GM21423 (cell line): Measurements from ENCODE around the gene PRPSAP1.

ENCODE experiments used
- ATAC-seq: cut with Tn5 transposase; IDR thresholded peaks from one replicate; pipeline ENCODE4 v1.9.1; 2021; ENCODE audit warnings: mild to moderate bottlenecking, moderate library complexity; ENCODE audit not compliant: unreplicated experiment

PRPSAP1 gene, protein sequence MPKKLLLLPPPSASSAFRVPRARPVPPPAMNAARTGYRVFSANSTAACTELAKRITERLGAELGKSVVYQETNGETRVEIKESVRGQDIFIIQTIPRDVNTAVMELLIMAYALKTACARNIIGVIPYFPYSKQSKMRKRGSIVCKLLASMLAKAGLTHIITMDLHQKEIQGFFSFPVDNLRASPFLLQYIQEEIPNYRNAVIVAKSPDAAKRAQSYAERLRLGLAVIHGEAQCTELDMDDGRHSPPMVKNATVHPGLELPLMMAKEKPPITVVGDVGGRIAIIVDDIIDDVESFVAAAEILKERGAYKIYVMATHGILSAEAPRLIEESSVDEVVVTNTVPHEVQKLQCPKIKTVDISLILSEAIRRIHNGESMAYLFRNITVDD

DNA sequence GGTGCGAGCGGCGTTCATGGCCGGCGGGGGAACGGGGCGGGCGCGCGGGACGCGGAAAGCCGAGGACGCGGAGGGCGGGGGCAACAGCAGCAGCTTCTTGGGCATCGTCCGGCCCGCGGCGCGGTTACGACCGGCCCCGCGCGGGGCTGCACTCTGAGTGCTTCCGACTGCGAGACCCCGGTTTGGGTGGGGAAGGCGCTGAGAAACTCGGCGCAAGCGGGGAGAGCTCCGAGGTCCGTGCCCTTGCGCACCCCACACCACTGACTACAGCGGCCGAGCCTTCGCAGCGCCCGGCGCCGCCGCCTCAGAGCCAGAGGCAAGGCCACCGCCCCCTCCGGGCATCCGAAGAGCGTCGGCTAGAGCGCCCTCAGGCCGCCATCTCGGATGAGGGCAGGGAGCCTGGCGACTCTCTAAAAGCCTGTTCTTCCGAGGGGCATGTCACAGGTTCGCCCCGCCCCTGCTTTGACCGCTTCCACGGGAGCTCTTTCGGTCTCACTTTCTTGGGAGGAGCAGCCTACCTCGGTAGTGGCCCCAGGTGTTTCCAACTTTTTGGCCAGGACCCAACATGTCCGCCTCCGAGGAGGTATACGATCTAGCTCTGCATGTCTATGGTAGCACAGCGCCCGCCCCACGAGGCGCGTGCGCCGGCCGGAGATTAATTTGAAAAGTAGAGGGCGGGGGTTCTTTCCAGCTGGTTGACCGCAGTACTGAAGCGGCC, at the start of gene PRPSAP1:
Gene PRPSAP1, minus strand, starts transcription at position 318 of the 718 bp plus-strand sequence. Its CDS starts 213 bp downstream, at position 105.
- ATAC-seq, result peak; percentile 83

DNA sequence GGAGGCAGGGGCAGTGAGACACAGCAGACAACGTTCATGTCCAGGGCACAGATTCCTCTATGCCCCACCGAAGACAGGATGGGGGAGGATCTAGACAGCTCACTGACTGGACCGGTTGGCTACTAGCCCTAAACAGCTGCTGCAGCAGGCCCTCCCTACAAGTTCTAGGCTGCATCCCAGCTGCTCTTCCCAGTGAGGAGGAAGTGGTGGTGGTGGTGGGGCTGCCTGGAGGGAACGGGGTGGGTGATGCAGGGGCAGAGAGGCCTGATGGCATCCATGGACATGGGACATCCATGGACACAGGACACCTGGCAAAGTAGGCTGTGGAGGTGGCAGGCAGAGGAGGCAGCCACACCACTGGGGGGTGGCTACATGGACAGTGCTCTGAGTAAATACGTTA, 49.0 kb upstream of the PRPSAP1 start:
- ATAC-seq, result no peak

DNA sequence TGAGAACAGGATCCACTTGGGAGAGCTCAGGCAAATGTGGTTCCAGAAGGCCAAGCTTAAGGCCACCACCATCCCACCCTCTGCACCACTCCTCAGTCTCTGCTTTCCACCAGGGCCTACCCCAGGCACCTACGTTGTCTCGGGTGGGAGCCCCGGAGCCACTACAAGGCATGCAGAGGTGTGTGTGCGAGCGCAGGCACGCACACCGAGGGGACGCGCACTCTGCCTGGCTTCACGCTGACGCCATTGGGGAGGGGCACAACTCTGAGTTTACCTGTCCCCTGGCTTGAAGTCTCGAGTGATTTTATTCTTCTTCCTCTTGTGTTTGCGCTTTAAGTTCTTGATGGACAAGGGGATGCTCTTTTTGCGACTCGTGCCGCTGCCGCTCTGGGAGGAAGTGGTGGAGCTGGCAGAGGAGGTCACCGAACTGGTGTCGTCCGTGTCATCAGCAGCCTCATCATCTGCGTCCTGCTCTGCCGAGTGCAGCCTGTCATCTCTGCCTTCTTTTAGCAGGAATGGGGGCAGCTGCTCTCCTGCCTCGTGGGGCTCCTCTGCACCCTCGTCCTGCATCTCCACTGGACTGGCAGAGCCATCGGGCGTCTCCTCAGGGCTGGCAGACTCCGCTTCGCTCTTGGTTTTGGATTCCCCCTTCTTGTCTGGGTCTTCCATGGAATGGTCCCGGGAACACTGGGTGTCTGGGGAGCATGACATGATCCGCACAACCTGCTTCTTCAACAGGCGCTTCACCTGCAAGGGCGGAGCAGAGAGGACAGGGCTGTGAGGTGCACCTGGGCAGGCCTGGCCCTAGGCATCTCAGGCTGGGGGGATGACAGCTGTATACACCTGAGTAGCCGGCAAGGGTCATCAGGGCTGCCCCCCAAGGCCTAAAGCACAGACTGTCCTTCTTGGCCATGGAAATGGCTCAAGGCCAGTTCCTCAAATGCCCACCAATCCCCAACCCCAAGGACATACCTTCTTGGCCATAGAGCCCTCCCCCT, 45.8 kb upstream of the PRPSAP1 start:
- no peak for ATAC-seq

DNA sequence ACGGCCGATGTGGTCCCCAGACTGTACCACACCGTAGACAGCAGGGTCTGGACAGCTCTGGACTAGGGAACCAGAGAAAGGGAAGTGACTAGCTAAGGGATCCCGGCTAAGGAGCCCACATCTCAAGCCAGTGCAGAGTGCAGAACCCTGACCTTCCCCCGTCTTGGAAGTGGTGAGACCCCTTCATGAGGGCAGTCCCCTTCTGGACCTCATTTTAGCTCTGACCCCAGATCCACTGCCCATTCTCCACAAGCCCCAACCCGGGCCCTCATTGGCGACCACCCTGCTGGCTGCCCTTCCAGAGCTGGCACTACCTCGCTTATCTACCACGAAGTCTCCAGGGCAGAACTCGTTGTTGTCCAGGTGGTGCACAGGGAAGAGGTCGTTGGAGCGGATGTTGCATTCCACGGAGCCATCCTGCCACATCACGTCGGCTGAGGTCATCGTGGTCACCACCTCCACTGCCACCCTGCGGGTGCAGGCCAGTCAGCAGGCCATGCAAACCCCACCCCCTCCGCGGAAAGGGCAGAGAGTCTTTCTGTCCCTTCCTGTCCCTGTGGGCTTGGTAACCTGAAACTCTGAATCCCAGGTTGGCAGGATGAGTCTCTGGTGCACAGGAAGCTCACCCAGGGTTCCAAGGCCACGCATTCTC, 44.9 kb upstream of the PRPSAP1 start:
- ATAC-seq, result no peak

DNA sequence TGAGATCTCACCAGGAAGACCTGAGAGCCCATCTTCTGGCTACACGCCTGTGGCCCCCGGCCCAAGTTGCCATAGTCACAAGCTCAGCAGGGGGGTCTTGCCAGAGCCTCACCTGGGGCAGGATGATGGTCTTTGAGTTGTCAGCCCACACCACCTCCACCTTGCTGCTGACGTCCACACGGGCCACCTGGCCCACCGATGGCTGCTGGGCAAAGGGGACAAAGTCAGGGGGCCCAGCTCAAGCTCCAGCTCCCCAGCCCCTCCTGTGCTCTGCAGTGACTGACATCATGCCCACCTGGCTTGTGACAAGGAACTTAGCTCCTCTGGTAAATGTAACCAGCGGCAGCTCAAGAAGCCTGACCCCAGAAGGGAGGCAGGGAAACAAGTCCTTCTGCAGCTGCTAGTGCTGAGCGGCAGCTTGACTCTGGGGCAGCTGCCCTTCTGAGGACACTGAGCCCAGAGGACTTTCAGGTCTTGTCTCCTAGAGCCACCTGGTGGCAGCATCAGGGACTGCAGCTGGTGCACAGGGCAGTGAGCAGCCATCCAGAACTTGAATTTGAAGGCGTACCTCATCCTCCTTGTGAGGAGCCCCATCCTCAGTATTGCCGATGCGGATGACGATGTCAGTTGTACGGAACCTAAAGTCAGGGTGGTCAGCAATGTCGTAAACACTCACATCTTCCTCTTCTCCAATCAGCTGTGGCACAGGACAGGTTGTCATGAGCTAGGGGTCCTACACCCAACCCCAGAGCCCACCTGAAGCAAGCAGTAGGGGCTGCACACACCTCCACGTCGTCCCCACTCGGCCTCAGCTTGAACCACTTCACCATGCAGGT, 44.2 kb upstream of the PRPSAP1 start:
- ATAC-seq, result no peak

DNA sequence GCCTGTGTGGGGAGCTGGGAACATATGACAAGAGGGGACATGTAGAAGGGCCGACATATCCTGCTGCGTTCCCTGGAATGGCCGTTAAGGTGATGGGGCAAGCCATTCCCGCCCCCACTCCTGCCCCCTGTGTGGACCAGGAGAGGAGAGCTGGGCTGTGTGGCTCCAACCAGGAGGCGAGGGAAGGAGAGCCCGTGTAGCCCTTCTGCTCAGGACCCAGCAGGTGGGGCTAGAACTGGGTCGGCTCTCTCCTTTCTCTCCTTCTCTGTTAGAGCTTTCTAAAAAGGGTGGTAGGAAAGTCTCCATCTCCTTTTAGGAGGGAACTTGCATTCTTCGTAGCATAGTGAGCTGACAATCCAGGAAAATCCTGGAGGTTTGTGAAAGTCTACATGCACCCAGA, 43.5 kb upstream of the PRPSAP1 start:
- no peak for ATAC-seq

DNA sequence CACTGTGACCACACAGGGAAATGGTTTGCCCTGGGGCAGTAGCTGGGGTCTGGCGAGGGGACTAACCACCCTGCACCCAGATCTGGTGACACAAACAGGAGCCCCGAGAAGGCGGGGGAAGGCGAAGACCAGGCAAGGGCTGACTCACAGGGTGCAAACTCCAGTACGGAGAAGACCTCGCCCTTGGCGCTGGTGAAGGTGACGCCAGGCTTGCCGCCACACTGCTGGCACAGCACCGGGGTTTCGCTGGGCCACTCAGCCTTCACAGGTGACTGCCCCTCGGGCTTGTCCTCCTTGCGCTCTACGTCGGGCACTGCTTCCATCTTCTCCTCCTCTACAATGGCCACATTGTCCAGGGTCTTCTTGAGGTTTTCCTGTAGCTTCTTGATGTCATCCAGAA, 42.3 kb upstream of the PRPSAP1 start:
- ATAC-seq, result no peak

DNA sequence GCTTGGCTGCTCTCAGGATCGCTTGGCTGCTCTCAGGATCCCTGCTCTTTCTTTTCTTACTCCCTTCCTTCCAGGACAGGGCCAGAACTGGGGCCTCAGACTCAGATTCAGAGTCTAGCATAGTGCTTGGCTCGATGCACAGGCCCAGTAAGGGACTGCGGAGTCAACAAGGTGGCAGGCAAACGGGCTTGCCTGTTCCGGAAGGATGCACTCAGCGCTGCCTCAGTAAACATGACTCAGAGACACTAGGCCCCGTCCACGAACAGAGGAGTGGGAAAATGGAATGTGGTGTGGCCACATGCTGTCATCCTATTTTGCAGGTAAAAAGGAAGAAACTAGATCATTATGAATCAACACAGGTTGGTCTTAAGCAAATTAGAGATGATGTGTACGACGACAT, 40.5 kb upstream of the PRPSAP1 start:
- no peak for ATAC-seq

DNA sequence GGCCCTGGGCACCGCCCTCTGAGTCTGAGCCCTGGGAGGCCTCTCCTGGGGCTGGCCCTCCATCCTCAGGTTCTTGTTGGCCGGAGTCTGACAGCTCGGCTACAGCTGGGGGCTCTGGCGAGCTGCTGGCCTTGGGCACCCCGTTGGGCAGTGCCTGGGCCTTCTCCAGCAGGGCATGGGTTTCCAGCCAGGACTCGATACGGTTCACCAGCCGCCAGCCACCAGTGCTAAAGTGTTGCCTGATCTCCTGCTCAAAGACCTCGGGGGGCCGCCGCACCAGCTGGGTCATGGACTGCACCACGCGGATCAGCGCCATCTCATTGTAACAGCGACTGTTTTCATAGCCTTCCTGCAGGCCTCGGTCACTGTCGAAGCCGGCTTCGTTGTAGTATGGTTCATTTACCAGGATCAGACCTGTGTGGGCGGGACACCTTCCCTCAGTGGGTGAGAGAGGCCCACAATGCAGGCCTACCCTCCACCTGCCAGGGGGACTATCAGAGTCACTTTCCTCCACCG, 37.5 kb upstream of the PRPSAP1 start:
- ATAC-seq, result no peak

DNA sequence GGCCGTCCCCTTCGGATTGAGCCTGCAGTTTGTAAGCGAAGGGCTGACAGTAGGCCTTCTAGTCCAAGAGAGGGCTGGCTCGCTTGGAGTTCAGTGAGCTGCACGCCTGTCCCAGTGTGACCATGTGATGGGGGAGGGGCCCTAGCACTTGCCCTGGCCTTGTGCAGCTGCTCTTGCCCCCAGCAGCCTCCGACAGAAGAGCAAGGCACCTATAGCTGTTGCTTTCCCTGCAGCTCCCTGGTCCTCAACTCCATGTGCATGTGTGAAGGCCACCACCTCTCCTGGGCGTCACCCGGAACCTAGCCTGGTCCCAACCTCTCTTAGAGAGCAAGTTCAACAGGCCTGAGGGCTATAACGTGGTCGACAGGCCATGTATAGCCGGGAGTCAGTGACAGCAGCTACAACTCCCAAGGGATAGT, 36.3 kb upstream of the PRPSAP1 start:
- ATAC-seq, result no peak

DNA sequence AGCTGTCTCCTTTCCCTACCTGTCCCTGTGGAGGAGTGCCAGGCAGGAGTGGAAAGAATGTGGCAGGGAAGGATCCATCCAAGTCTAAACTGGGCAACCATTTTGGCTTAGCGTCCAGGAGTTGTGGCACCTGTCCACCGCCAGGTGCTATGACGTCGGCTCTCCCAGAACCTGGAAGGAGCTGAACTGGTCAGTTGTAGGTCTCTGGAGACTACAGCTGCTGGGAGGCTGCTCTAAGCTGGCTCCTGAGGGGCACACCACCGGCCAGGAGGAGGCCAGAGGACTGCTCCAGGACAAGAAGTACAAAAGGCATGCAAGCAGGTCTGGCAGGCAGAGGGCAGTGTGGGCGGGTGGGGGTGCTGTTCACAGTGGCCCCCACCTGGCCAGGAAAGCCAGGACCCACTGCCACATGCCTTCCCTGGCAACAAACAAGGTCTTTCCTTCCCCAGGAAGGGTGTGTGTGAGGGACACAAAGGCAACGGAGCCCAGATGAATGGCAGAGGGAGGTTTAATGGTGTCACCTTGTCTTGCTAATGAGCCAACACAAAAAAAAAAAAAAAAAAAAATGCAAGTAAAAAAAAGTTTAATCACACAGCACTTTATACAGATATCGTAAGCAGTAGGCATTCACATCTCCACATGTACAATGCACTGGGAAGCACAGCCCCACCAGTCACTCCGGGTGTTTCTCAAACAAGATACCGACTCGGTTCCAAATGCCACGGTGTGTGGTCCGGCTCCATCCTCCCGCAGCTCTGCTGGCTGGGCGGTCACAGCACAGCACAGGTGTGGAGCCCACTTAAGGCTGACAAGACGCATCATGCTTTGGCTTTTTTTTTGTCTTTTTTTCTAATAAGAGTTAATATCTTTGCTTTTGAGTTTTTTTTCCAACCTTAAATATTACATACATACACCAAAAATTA, 35.5 kb upstream of the PRPSAP1 start:
- no peak for ATAC-seq

DNA sequence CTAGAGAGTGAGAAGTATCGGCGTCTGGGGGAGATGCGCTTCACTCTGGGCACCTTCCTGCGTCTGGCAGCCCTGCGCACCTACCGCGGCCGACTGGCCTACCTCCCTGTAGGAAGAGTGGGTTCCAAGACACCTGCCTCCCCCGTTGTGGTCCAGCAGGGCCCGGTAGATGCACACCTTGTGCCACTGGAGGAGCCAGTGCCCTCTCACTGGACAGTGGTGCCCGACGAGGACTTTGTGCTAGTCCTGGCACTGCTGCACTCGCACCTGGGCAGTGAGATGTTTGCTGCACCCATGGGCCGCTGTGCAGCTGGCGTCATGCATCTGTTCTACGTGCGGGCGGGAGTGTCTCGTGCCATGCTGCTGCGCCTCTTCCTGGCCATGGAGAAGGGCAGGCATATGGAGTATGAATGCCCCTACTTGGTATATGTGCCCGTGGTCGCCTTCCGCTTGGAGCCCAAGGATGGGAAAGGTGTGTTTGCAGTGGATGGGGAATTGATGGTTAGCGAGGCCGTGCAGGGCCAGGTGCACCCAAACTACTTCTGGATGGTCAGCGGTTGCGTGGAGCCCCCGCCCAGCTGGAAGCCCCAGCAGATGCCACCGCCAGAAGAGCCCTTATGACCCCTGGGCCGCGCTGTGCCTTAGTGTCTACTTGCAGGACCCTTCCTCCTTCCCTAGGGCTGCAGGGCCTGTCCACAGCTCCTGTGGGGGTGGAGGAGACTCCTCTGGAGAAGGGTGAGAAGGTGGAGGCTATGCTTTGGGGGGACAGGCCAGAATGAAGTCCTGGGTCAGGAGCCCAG, 33.5 kb upstream of the PRPSAP1 start:
- no peak for ATAC-seq

DNA sequence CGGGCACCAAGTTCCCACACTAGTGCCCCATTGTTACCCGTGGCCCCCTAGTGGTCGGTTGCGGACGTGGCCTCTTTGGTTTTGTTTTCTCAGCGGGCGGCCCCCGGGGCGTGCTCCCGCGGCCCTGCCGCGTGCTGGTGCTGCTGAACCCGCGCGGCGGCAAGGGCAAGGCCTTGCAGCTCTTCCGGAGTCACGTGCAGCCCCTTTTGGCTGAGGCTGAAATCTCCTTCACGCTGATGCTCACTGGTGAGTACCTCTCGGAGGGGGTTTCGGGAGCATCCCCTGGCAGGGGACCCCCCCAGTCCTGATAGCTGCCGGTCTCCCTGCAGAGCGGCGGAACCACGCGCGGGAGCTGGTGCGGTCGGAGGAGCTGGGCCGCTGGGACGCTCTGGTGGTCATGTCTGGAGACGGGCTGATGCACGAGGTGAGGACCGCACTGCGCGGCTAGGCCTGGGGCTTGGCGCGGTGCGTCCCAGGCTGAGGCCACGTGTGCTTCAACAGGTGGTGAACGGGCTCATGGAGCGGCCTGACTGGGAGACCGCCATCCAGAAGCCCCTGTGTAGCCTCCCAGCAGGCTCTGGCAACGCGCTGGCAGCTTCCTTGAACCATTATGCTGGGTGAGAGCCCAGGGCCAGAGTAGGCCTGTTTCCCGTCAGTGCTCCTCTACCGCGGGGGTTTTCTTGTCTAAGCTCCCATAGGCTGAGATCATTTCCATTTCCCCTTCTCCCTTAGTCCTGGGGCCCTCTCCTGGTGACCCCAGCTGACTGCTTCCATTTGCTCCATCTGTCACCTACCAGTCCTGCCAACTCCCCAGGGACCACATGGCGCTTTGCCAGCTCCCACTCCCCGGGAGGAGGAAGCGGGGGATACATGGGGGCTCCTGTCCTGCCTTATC, 32.4 kb upstream of the PRPSAP1 start:
- no peak for ATAC-seq

DNA sequence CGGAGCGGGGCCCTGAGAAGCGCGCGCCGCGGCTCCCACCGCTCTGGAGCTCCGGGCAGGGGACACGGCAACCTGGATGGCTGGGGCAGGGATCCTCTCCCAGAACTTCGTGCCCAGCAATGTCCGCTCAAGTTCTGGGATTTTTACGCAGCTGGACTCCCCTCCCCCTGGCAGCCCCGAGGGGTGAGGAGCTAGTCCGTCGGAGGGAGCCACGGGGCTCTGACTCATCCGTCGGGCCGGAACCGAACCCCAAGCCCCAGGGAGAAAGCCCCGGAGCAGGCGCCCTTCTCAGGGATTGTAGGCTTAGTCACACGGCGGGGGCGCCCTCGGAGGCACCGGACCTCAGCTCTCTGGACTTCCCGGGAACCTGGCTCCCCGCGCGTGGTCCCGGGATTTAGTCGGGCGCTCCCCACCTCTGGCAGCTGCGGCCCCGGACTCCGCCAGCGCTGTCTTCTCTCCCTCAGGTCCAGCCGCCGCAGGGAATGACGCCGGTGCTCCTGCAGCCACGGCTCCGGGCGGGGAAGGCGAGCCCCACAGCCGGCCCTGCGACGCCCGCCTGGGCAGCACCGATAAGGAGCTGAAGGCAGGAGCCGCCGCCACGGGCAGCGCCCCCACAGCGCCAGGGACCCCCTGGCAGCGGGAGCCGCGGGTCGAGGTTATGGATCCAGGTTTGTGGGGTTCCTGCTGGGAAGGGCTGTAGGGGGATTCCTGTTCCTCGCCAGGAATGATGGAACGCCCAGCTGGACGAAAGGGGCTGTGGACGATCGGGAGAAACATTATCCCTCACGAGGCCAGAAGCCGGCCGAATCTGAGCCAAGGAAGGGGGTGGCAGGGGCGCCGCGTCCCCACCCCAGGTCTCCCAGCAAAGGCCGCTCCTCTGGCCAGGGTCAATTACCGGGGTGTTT, 31.5 kb upstream of the PRPSAP1 start:
- ATAC-seq, result no peak

DNA sequence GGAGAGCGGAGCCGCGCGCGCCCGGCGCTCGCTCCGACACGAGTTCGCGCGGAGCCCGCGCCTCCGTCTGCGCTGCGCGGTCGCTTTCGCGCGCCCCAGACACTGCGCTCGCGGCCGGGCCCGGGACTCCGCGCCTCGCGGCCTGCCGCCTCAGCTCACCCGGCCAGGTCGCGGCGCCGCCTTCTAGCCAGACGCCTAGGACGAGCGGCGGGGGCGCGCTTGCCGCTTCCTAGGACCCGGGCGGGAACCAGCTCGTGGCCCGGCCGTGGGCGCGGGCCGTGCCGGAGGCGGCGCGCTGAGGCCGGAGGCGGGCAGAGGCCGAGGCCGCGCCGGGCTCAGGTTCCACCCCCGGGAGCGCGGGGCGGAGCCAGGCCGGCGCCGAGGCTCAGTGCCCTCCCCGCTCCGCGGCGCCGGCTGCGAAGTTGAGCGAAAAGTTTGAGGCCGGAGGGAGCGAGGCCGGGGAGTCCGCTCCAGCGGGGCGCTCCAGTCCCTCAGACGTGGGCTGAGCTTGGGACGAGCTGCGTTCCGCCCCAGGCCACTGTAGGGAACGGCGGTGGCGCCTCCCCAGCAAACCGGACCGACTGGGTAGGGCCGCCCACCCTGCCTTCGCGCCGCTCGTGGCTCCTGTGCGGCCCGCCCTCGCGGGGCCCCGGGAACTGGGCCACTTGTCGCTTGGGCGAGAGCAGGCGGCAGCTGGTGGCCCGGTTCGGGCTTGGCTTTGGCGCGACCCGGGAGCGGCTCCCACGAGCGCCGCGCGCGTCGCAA, 30.7 kb upstream of the PRPSAP1 start, which contains the start of gene SPHK1:
Gene SPHK1, plus strand, starts transcription at position 388 of the 765 bp plus-strand sequence. CDS start 1,036 bp downstream, outside the sequence.
- ATAC-seq, result peak; percentile 61
